RWPE1 (cell line): ENCODE data around the gene WDR17.
A peak's percentile ranks its signal among the peaks of the same experiment; 100 is the strongest.

Experiments used
- CTCF ChIA-PET: fragments of 350-600 bp; sonication (Branson Sonifier 250); formaldehyde crosslinking; extraction: SDS; loops from one replicate; lab custom pipeline; 2021; lab: Yijun Ruan, JAX
- POLR2A ChIA-PET: fragments of 400-600 bp; formaldehyde crosslinking; extraction: SDS; loops from one replicate; lab custom pipeline; 2020; ENCODE audit warnings: antibody characterized with exemption; ENCODE audit not compliant: low non-redundant PET; lab: Yijun Ruan, JAX
- DNase-seq: peaks from one replicate; pipeline ENCODE4 v3.0.0; 2012; ENCODE audit warnings: low spot score
- H3K27ac ChIP-seq: fragments of 450-650 bp; 2 replicates; pipeline ENCODE4 v1.5.1; 2017
- CTCF ChIP-seq: fragments of 450-650 bp; conservative IDR thresholded peaks from 2 replicates; pipeline ENCODE4 v1.5.1; 2017; ENCODE audit warnings: low read depth, mild to moderate bottlenecking

WDR17 gene

GRCh38 chr4:176065435-176066291 is at the start of gene WDR17:
Gene WDR17, plus strand, starts transcription at chr4:176065841. Its CDS starts 45,740 bp downstream, at chr4:176111581.
- H3K27ac ChIP-seq = no peak within 1 kb of the TSS
- DNase-seq = peak; percentile 89
- ChIA-PET CTCF (no interaction called here), POLR2A (interaction anchor here (1.2 kb wide), 1 partner anchor 65 kb away, joined by 17 read pairs; no protein-coding TSS in a partner anchor)
- no peak for TF ChIP-seq CTCF

- CTCF ChIA-PET = no interaction called here
- H3K27ac ChIP-seq = no peak overlapping the region
- POLR2A ChIA-PET = no interaction called here
Measured at GRCh38 chr4:176016601-176017000, 49.0 kb upstream of the WDR17 start.

GRCh38 chr4:176020481-176021085 is 45.1 kb upstream of the WDR17 start:
- ChIA-PET CTCF (no interaction called here), POLR2A (no interaction called here)
- TF ChIP-seq CTCF = no peak
- DNase-seq = no peak
- no peak overlapping the region for H3K27ac ChIP-seq

More at GRCh38 chr4:176016601-176017000, 49.0 kb upstream of the WDR17 start:
- TF ChIP-seq CTCF = no peak
- DNase-seq = no peak

GRCh38 chr4:176030391-176030790 is 35.2 kb upstream of the WDR17 start:
- POLR2A ChIA-PET = no interaction called here
- CTCF ChIA-PET = interaction anchor here (0.6 to 0.7 kb wide), 2 partner anchors 115 to 1482 kb away, joined by 4 to 5 read pairs; no protein-coding TSS in a partner anchor
- TF ChIP-seq CTCF = no peak
- no peak overlapping the region for H3K27ac ChIP-seq
- DNase-seq = no peak

- TF ChIP-seq CTCF = no peak
- ChIA-PET POLR2A (no interaction called here), CTCF (no interaction called here)
- H3K27ac ChIP-seq = no peak overlapping the region
- DNase-seq = peak; percentile 23
Measured at GRCh38 chr4:176031922-176032321, 33.7 kb upstream of the WDR17 start.

- no peak for TF ChIP-seq CTCF
- ChIA-PET POLR2A (no interaction called here), CTCF (no interaction called here)
- DNase-seq = no peak
- no peak overlapping the region for H3K27ac ChIP-seq
Measured at GRCh38 chr4:176032454-176032853, 33.2 kb upstream of the WDR17 start.
